ENCODE data around the gene MYO5A.
"Not testable (repeated sequence)": the region's sequence is repeated elsewhere in the genome, so short reads cannot be mapped to it uniquely, and the experiment has no call there.

The MYO5A gene

GRCh38 chr15:52324109-52324508 lies 204.6 kb downstream of the MYO5A start:
- no peak for DNase-seq

DNA sequence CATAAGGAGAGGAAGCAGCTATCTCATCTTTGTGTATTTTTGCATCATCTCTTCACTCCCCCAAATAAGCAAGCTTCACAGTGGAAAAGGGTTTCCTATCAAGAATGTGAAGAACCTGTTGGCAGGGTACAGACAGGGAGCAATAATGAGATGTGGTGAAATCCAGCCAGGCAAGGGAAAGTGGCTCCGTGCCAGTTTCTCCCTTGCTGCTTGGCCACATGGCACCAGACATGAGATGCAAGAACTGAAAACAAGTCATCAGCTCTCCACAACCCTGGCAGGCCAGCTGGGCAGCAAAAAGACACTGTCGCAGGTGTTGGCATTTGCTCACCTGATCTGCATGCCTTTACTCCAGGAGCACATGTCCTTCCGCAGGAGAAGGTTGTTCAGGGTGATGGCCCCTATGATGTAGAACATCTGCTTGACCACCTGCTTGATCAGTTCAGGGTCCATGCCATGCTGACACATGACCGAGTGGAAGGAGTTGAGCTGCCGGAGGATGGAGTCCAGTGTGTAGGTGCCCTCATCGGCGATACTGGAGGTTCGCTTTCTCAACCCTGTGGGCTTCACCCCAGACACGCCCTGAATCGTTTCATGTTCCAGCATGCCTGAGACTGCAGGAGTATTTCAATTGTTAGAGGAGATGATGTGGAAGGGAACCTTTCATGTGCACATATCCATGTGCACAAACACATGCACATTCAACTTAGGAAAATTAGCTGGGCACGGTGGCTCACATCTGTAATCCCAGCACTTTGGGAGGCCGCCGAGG lies 209.8 kb downstream of the MYO5A start:
- DNase-seq: no peak

- no peak for DNase-seq
Measured at GRCh38 chr15:52317688-52318087, 211.0 kb downstream of the MYO5A start.

DNA sequence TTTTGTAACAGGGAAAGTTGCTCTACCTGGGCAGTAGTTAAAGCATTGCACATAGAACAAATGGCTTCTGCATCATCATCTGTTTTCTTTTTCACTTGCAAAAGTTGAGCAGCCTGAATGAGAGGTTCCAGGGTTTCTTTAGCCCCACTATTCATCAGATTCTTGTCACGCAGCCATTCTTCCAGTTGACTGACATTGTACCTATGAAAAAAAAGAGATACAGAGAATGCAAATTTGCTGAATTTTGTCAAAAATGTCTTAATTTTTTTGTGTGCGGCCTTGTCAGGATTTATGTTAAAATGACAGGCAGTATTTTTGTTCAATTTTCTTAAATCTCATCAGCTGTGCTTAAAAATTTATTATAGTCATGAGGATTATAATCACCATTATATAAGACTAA lies 211.7 kb downstream of the MYO5A start:
- DNase-seq: no peak

DNA sequence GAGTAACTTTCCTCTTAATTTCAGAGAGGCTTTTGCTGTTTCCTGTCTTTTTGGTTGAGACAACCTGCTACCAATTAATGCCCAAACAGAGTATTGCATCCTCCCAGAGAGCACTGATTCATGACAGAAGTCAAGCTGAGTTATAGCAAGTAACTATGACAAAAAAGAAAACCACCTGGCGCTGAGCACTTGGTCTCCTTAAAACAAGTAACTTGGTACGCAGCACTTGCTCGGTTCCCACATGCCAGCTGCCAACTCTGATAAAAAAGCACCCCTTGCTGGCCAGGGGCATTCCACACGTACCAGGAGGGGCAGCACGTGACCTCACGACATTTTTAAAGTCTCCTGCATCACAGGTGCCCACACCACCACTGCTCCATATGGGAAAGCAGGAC lies 219.5 kb downstream of the MYO5A start:
- no peak for DNase-seq

- no peak for DNase-seq
Measured at GRCh38 chr15:52308446-52309153, 220.1 kb downstream of the MYO5A start.

- DNase-seq: no peak
Measured at GRCh38 chr15:52307847-52308246, 220.8 kb downstream of the MYO5A start.

- DNase-seq: no peak
Measured at GRCh38 chr15:52306270-52306669, 222.4 kb downstream of the MYO5A start.

- DNase-seq: no peak
Measured at GRCh38 chr15:52303093-52303772, 225.4 kb downstream of the MYO5A start.

GRCh38 chr15:52301265-52301847 lies 227.3 kb downstream of the MYO5A start:
- no peak for DNase-seq

- DNase-seq: no peak
Measured at GRCh38 chr15:52295421-52296001, 233.2 kb downstream of the MYO5A start, which contains the start of gene MYO5C. TSS of gene MYO5C (minus strand) at chr15:52295804. CDS start at chr15:52295636, 168 bp downstream.

DNA sequence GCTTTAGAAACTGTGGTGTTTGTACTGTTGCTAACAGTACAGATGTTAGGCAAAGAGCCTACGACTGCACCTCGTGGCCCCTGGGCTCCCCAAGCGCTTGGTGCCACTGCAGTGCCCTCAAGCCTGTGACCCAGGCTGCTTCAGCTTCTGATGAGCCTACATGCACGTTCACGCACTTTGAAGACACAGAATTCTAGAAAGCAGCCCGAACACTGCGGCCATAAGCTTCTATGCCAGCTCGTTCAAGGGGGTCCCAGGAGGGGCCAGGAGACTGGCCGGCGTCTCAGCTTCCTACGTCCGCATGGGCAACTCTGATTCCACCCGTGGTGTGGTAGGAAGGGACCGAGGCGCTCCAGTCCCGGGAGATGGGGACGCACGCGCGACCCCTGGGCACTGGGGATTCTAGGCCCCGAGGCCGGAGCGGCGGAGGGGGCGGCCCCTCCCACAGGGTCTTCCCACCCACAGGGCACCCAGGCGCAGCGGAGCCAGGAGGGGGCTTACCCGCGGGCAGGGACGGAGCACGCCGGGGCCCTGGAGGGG lies 233.7 kb downstream of the MYO5A start:
- DNase-seq: no peak

GRCh38 chr15:52292780-52293392 lies 235.8 kb downstream of the MYO5A start:
- no peak for DNase-seq

GRCh38 chr15:52291204-52291603 lies 237.5 kb downstream of the MYO5A start:
- no peak for DNase-seq

- no peak for DNase-seq
Measured at GRCh38 chr15:52290800-52291199, 237.9 kb downstream of the MYO5A start.

DNA sequence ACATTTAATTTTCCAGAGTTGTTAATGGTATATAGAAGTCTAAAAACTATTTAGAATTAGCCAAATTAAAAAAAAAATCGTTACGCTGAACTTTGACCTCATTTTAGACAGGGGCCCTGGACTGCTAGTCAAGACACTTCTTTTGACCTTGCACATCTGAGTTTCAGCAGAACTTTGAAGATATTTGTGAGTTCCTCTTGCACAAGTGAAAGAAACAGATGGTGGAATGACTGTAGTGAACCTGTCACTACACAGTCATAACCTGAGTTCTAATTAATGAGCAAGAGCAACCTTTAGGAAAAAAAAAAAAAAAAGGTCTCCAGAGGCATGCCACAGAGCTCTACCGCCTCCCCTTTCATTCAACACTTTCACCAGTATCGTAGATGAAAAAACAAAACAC lies 238.4 kb downstream of the MYO5A start:
- no peak for DNase-seq

GRCh38 chr15:52289629-52290081 lies 239.0 kb downstream of the MYO5A start:
- DNase-seq: no peak

GRCh38 chr15:52288986-52289385 lies 239.7 kb downstream of the MYO5A start:
- no peak for DNase-seq

DNA sequence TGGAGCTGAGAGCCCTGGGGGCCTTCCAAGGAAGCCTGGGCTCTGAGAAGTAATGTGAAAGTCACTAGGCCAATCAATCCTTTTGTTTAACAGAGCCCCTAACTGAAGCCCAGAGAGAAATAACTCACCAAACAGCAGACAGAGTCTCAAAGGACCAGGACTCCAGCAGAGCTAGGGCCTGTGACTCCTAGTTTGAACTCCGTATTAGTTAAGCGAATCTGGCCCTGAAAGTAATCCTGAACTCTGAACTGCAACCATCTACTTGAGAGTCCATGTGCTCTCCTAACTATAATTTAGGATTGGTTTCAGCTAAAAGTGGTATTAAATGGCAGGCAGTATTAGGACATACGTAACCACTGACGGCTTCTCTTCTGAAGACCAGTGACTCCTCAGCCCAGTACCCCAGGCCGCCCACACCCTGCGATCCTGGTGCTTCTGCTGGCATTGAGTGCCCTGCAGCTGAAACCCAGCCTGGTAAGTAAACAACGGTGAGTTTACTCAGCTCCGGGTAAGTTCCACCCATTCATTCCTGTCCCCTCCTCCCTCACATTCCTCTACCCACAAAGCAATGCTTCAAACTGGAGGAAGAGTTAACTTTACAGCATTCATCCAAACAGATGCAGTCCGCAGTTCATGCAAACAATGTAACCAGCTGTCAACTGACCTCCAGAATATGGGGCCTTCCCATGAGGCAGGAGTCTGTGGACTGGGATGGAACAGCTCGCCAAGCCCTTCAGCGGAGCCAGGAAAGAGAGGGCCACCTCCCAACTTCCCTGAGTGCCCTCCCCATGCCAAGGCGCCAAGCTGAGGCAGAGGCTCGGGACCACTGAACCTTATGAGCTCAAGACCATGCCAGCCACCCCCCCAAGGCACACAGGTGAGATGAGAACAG lies 240.4 kb downstream of the MYO5A start:
- DNase-seq: no peak

GRCh38 chr15:52287114-52287513 lies 241.6 kb downstream of the MYO5A start:
- no peak for DNase-seq

DNA sequence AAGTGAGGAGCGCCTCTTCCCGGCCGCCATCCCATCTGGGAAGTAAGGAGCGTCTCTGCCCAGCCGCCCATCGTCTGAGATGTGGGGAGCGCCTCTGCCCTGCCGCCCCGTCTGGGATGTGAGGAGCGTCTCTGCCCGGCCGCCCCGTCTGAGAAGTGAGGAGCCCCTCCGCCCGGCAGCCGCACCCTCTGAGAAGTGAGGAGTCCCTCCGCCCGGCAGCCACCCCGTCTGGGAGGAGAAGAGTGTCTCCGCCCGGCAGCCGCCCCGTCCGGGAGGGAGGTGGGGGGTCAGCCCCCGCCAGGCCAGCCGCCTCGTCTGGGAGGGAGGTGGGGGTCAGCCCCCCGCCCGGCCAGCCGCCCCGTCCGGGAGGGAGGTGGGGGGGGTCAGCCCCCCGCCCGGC lies 242.7 kb downstream of the MYO5A start:
- DNase-seq: not testable (repeated sequence)
